RPMI7951 (cell line): ENCODE measurements around the gene LMNTD1. TPM values are rescaled to one million over a fixed set of nuclear protein-coding genes. Genes with fewer than 3 reads are reported as not detected.
"Not testable (repeated sequence)": the region's sequence is repeated elsewhere in the genome, so short reads cannot be mapped to it uniquely, and the experiment has no call there.

Experiments
- DNase-seq: peaks from one replicate; pipeline ENCODE4 v3.0.0-alpha.2; 2012; ENCODE audit warnings: low read depth
- total RNA-seq: library from RNA; depleted of rRNA; stranded (reverse); fragments of >200 nt; shearing (Covaris generic); gene quantifications from 2 replicates; pipeline ENCODE4 v1.2.3, GENCODE V29; 2014; rRNA removed

Gene LMNTD1, protein sequence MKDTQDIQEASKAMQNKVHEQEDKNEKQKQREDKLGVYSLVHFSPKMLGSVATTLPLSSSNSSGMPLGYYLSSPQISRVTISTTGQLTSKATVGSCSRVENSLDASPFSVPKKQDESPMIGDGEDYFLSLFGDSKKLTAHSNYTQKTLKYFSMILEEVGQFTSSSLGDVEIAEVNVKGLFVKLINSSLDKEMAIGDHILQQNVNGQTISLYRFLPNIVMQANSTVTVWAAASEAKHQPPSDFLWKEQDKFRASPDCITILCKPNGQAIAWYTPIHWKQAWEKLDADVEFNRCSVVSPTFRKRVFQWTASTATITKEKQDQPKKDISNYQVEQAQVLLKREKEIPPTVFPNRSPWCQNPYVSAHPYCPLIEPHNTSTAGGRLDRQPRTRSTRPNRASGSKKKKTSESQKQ
- not detected in 2 replicates for total RNA-seq

DNA sequence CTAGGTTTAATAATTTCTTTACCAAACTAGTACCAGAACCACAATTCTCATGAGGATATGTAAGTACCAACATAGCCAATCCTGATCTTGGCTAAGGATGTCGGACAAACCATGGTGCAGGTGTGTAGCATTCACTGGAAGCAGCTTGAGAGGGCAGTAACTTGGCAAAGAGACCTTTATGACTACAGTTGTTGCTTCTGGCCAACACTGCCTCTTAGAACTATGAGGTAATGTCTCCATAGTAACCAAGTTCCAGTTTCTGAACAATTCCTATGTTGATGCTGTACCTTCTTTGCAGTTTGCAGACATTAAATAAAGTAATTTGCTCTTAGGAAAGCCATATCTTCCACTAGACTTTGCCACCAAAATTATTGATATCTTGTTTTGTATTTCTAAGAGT lies at the start of gene LMNTD1:
Gene LMNTD1, minus strand, starts transcription at position 186 of the 400 bp plus-strand sequence. CDS start 324 bp downstream, outside the sequence.
- DNase-seq, result peak; percentile 10

DNA sequence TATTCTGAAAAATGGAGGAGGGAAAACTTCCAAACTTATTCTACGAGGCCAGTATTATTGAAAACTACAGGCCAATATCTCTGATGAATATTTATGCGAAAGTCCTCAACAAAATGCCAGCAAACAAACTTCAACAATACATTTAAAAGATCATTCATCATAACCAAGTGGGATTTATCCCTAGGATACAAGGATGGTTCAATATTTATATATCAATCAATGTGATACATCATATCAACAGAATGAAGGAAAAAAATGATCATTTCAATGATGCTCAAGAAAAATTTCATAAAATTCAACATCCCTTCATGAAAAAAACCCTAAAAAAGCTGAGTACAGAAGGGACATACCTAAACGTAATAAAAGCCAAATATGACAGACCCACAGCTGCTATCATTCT lies 45.9 kb upstream of the LMNTD1 start:
- DNase-seq, result no peak

DNA sequence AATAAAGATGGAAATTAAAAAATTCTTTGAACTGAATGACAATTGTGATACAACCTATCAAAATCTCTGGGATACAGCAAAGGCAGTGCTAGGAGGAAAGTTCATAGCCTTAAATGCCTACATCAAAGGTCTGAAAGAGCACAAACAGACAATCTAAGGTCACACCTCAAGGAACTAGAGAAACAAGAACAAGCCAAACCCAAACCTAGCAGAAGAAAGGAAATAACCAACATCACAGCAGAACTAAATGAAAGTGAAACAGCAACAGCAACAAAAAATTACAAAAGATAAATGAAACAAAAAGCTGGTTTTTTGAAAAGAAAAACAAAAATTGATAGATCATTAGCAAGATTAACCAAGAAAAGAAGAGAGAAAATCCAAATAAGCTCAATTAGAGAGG lies 42.4 kb upstream of the LMNTD1 start:
- not testable (repeated sequence) for DNase-seq

DNA sequence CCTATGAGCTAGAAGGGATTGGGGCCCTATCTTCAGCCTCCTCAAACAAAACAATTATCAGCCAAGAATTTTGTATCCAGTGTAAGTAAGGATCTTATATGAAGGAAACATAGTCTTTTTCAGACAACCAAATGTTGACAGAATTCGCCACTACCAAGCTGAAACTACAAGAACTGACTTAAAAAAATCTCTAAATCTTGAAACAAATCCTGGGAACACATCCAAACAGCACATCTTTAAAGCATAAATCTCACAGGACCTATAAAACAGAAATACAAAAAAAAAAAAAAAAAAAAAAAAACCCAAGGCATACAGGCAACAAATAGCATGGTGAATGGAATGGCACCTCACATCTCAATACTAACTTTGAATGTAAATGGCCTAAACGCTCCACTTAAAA lies 41.3 kb upstream of the LMNTD1 start:
- no peak for DNase-seq

DNA sequence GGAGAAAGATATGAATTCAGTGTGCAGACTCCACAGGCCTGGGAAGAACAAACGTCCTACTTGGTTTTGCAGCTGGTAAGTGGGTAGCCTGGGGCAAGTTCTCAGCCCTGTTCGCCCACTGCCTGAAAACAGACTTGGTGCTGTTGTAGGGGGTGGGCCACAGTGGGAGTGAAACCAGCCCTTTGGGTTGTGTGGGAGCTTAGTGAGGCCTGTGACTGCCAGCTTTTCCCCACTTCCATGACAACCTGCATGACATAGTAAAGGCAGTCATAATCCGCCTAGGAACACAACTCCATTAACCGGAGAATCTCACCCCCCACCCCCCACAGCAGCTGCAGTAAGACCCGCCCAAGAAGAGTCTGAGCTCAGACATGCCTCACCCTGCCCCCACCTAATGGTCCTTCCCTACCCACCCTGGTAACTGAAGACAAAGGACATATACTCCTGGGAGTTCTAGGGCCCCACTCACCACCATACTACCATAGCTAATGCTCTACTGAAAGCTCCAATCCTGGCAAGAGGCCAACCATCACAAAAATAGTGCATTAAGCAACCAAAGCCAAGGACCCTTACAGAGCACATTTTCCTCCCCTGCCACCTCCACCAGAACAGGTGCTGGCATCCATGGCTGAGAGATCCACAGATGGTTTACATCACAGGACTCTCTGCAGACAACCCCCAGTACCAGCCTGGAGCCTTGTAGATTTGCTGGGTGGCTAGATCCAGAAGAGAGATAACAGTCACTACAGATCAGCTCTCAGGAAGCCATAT lies 39.8 kb upstream of the LMNTD1 start:
- peak; percentile 22 for DNase-seq

DNA sequence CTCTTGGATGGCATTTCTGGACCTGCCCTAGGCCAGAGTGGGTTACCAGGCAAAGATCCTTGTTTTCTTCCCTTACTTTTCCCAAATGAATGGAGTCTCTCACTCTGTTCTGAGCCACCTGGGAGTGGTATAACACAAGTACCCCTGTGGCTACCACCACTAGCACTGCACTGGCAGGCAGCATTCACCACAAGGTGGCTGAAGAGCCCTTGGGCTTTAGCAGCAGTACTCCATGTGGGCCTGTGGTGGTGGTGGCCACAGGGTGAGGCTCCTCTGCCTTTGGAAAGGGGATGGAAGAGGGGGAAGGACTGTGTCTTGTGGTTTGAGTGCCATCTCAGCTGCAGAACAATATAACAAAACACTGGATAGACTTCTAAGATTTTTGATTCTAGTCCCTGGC lies 38.1 kb upstream of the LMNTD1 start:
- peak; percentile 32 for DNase-seq

DNA sequence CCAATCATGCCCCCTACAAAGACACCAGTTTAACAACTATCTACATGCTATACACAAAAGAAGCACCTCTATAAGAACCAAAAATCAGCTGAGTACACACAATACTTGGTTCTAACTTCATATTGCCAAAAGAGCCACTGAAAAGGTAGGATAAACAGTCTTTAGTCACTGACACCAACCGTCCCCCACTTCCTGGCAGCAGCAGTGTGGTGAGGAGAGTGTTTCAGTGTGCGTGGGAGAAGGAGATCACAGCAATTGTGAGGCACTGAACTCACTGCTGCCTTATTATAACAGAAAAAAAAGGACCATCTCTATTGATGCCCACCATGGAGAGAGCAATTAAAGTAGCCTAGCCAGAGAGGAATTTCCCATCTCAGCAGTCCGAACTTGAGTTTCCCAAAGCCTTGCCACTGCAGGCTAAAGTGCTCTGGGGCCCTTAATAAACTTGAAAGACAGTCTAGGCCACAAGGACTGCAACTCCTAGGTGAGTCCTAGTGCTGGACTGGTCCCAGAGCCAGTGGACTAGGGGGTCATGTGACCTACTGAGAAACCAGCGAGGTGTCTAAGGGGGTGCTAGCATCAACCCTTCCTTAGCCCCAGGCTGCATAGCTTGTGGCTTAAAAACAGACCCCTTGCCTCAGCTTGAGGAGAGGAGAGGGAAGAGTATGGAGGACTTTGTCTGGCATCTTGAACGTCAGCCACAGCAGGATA lies 37.1 kb upstream of the LMNTD1 start:
- DNase-seq, result no peak

DNA sequence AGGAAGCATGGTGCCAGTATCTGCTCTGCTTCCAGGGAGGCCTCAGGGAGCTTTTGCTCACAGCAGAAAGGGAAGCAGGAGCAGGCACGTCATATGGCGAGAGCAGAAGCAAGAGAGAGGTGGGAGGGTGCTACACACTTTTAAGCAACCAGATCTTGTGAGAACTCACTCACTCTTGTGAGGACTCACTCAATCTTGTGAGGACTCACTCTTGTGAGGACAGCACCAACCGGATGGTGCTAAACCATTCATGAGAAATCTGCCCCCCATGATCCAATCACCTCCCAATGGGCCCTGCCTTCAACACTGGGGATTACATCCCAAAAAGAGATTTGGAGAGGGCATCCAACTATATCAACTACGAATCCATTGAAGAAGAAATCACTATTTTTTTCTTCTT lies 34.3 kb upstream of the LMNTD1 start:
- DNase-seq, result no peak

DNA sequence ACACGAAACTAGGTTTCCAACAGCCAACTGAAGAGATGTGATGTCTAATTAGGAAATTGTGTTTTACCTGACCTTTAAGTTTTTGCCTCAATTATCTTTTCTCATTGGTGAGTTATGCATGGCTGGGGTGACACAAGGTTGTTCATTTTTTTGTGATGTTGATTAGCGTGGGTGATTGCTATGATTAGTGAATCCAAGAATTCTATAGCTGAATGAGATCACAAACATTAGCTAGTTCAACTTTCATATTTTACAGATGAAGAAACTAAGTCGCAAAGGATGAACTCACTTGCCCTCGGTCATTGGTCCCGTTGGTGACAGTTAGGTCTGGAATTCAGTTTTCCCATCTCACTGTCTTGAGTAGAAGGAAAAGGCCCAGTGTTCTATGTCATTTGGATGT lies 32.6 kb upstream of the LMNTD1 start:
- DNase-seq, result no peak

DNA sequence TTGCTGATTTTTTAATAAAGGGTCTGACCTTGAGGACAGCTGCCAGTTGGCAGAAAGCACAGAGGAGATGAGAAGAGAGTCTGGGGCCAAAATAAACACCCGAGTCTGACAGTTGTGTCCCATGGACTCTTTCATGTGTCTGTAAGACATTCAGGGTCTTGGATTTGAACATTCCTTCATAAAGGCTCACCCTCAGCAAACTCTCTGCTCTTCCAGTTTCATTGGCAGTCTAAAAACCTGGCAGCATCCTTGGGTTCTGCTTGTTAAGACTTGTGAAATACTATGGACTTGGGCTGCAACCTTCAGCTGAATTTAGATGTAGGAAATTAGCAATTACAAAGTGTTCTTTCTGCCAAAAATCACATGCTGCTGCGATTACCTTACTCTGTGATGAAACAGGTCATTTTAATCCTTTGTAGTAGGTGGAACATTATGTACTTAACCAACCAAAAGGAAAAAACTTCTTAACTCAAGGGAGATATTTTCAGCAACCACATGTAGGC lies 32.0 kb upstream of the LMNTD1 start:
- peak; percentile 15 for DNase-seq

DNA sequence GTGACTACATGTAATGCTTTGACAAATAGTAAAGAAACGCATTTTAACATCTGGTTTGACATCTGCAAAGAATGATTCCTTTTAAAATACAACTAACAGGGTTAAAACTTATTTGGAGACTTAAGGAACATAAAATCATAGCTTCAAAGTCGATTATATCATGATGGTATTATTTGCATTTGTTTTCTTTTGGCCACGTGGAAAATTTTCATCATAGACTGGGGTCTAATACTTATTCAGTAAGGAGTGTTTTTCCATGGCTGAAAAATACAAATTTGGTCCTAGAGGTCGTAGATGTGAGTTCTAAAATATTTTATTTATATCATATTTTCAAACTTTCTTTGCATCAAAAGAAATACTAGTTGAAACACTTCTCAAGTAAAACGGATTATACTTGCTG lies 31.5 kb upstream of the LMNTD1 start:
- DNase-seq, result no peak

DNA sequence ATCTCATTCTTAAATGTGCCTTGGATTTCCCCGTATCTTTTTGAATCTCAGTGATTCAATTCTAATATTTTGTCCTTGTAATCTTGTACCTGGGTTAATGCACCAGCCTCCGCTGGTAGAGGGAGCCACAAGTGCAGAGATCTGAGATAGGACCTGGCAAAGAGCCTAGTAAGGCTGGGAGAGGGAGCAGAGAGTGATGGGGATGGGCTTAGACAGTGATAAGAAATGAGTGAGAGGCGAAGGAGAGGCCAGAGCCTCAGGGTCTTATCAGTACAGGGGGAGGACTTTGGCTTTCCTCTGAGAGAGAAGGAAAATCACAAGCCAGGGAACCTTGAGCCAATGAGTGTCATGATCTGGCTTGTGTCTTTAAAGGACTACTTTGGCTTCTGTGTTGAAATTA lies 30.5 kb upstream of the LMNTD1 start:
- peak; percentile 34 for DNase-seq

DNA sequence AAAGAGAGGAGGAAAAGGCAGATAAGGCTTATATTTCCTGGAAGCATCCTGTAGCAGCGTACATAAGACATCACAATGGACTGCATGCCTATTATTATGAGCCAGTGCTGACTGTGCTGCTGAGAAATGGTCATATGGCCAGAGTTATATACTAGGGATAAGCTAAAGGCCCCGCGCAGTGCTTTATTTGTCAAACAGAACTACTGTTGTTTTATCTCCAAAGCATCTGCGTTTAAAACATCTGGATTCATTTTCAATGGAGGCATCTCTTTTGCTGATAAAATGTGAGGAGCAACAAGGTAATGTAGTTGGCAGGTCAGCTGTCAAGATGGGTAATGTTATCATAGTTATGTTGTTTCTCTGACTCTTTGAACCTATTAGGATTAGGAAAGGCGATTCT lies 28.0 kb upstream of the LMNTD1 start:
- DNase-seq, result no peak

DNA sequence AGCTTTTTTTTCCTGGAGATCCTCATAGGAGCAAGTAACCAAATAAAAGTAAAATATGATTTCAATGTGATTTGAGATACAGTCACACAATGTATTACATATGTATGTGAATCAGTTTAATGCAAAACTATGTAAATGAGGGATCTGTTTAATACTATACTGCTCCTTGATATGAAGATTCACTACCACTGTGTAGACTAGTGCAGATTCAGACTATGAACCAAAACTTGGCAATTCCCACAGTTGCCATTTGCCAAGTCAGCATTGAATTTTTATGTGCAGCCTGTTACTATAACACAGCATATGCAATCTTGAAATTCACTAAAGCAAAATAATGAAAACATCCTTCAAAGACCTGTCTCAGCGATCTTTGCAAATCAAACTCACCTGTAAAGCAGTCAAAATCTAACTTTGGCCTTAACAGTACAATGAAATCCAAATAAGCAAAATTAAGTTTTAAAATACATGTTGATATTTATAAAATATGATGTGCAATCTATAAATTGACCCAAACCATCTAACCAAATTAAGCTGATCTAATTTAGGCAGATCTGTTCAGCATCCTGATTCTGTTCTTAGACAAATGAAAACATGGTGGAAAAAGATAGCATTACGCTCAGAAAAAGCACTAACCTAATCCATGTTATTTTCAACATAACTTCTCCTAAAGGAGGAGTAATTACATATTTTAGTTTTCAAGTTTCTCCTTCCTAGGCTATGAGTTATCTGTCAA lies 25.5 kb upstream of the LMNTD1 start:
- DNase-seq, result no peak

DNA sequence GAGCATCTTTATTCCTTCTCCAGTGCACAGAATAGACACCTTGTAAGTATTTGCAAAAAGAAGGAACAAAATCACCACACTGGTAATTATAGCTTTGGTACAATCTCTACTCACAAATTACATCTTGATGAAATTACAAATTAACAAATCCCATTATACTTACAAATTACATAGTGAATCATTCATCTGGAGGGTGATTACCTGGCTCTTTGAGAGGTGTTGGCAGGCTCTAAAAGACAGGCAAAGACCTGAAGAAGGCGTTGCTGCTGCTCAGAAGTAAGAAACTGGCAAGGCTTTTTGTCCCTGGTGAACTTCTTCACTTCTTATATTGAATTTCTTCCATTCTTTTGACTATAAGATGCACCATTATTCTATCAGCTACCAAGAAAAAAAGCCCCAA lies 21.7 kb upstream of the LMNTD1 start:
- DNase-seq, result no peak

DNA sequence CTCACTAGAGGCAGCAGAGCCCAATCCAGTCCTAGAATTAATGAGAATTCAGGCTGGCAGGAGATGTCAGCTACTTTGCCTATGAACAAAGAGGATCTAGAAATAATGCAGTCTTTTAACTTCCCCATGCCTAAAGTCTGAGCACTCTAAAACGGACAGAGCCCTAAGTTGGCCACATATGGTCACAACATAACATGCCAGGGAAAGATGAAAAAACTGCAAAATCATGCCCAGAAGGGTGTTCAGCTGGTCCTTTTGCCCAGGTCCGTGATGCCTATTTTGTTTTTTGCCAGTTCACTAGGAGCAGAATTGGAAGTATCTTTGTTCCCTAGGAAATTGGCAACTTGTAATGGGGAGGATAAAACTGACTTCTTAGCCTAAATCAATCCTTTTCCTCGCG lies 20.3 kb upstream of the LMNTD1 start:
- no peak for DNase-seq

DNA sequence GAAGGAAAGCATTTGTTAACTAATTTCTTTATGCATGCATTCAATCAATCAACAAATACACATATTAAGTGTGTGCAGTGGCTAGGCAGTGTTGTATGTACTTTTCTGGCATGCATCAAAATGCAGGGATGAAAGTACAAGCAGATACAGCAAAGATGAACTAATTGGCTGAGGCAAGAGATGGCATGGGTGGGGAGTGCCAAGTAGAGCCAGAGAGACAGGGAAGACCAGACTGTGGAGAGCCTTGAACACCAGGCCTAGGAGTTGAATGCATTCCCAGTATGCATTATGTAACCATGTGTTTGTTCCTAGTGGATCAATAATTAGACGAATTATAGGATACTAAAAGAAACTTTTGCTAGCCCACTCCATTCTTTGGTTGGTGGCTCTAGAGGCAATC lies 17.3 kb upstream of the LMNTD1 start:
- DNase-seq, result no peak

DNA sequence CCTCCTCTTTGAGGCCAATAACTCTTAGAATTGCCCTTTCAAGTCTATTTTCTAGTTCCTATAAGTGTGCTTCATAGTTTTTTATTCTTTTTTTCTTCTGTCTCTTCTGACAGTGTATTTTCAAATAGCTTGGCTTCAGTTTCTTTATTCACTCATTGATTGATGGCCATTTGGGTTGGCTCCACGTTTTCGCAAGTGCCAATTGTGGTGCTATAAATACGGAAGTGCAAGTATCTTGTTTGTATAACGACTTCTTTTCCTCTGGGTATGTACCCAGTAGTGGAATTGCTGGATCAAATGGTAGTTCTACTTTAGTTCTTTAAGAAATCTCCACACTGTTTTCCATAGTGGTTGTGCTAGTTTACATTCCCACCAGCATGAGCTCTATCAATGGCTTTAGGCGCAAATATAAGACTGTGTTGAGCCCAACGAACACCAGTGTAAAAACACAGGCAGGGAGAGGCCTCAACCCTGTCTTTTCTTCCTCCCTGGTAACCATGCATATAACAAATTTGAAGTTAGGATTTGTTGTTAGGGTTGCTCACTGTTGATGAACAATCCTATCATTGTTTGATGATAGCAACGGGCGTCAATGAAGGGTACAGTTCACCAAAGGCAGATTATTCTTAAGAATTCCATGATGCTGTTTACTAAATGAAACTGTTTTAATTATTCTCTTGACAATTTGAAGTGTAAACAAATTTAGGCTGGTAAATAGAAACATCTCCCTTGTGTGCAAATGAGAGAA lies 13.3 kb upstream of the LMNTD1 start:
- DNase-seq, result no peak

DNA sequence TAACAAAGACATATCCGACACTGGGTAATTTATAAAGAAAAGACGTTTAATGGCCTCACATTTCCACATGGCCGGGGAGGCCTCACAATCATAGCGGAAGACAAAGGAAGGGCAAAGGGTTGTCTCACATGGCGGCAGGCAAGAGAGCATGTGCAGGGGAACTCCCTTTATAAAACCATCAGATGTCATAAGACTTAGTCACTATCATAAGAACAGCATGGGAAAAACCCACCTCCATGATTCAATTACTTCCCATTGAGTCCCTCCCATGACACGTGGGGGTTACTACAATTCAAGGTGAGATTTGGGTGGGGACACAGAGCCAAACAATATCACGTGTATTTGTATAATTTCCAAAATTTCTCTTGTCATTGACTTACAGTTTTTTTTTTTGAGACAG lies 5.5 kb upstream of the LMNTD1 start:
- DNase-seq, result peak; percentile 48

DNA sequence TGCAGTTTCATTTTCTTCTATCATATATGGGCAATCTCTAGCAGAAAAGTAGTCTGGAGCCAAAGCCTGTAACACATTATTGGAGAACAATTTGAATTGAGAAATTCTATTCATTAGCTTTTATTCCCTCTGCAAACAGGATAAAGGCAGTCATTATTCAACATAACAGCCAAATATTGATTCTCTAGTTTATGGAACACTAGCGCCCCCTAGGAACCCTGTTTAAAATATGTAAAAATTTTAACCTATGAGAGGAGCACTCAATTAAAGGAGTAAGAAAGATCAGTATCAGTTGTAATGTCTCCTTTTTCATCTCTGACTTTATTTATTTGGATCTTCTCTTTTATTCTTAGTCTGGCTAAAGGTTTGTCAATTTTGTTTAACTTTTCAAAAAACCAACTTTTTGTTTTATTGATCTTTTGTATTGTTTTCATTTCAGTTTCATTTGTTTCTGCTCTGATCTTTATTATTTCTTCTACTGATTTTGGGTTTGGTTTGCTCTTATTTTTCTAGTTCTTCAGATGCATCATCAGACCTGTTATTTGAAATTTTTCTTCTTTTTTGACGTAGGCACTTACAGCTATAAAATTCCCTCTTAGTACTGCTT lies 4.8 kb upstream of the LMNTD1 start:
- DNase-seq, result peak; percentile 53
